Type B pancreatic cell (in vitro differentiated cells): Measurements from ENCODE around the gene NFASC. TPM values are rescaled to one million over a fixed set of nuclear protein-coding genes. Genes with fewer than 3 reads are reported as not detected.

ENCODE experiments used
- DNase-seq: peaks from one replicate; pipeline ENCODE4 v3.0.0; 2021; ENCODE audit warnings: mixed read lengths; ENCODE audit not compliant: unreplicated experiment; ENCODE audit errors: extremely low spot score
- H3K27ac Mint-ChIP-seq: 2 replicates; pipeline ENCODE4 v1.8.0; 2021; ENCODE audit warnings: mild to moderate bottlenecking, mixed read lengths
- H3K27me3 Mint-ChIP-seq: 2 replicates; pipeline ENCODE4 v1.8.0; 2021; ENCODE audit warnings: mixed read lengths
- H3K36me3 Mint-ChIP-seq: 2 replicates; pipeline ENCODE4 v1.8.0; 2021; ENCODE audit warnings: mixed read lengths
- H3K4me1 Mint-ChIP-seq: one replicate; pipeline ENCODE4 v1.8.0; 2021; ENCODE audit warnings: mixed read lengths; ENCODE audit not compliant: unreplicated experiment
- H3K4me3 Mint-ChIP-seq: 2 replicates; pipeline ENCODE4 v1.8.0; 2021; ENCODE audit warnings: mild to moderate bottlenecking, mixed read lengths
- H3K9me3 Mint-ChIP-seq: 2 replicates; pipeline ENCODE4 v1.8.0; 2021; ENCODE audit warnings: mixed read lengths
- total RNA-seq: library from RNA; stranded (reverse); gene quantifications from 2 replicates; pipeline ENCODE4 v1.2.1, GENCODE V29; 2021; ENCODE audit warnings: low replicate concordance
- TF ChIP-seq, protein P1 (sequence below): fragments of 200-600 bp; sonication (generic); conservative IDR thresholded peaks from 2 replicates; pipeline ENCODE4 v1.5.0; 2021; ENCODE audit warnings: antibody characterized with exemption, mild to moderate bottlenecking

The NFASC gene
- total RNA-seq, 1 donor from 2014 or later: 16.4 TPM

DNA sequence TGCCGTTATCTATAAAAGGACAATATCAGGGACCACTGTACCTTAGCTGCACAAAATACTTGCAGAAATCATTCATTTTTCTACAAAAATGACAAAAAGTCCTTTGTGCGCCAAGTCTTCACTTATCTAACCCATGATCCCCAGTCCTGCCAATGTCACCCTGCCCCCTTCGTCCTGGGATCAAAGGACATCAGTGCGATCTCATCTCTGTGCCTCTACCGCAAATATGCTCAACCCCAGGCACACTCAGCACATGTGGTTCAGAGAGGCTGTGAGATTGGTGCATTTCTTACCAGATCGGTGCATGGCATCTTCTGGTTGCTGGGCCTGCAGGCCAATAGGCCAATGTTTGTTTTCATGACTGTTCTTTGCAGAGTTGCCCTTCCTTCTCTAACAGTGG is 72.8 kb downstream of the NFASC start:
- Mint-ChIP-seq H3K4me3 (no peak overlapping the region), H3K36me3 (no peaks in the 10 kb centered on the region), H3K9me3 (no peaks in the 10 kb centered on the region)

GRCh38 chr1:204944662-204945061 is 74.0 kb downstream of the NFASC start:
- no peaks in the 10 kb centered on the region for H3K9me3 Mint-ChIP-seq
- H3K36me3 Mint-ChIP-seq: no peaks in the 10 kb centered on the region
- no peak overlapping the region for H3K4me3 Mint-ChIP-seq
- H3K4me1 Mint-ChIP-seq: no peaks in the 10 kb centered on the region
- TF ChIP-seq, protein P1, sequence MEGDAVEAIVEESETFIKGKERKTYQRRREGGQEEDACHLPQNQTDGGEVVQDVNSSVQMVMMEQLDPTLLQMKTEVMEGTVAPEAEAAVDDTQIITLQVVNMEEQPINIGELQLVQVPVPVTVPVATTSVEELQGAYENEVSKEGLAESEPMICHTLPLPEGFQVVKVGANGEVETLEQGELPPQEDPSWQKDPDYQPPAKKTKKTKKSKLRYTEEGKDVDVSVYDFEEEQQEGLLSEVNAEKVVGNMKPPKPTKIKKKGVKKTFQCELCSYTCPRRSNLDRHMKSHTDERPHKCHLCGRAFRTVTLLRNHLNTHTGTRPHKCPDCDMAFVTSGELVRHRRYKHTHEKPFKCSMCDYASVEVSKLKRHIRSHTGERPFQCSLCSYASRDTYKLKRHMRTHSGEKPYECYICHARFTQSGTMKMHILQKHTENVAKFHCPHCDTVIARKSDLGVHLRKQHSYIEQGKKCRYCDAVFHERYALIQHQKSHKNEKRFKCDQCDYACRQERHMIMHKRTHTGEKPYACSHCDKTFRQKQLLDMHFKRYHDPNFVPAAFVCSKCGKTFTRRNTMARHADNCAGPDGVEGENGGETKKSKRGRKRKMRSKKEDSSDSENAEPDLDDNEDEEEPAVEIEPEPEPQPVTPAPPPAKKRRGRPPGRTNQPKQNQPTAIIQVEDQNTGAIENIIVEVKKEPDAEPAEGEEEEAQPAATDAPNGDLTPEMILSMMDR: no peak
- peaks cover 34% of the 10 kb centered on the region for H3K27me3 Mint-ChIP-seq
- no peak overlapping the region for H3K27ac Mint-ChIP-seq
- DNase-seq: no peak

More for the DNA sequence above, 72.8 kb downstream of the NFASC start:
- no peak for DNase-seq
- TF ChIP-seq, protein P1: no peak
- Mint-ChIP-seq H3K27me3 (peaks cover 30% of the 10 kb centered on the region), H3K4me1 (no peaks in the 10 kb centered on the region), H3K27ac (no peak overlapping the region)

GRCh38 chr1:204945565-204945977 is 74.9 kb downstream of the NFASC start:
- H3K4me1 Mint-ChIP-seq: no peaks in the 10 kb centered on the region
- H3K4me3 Mint-ChIP-seq: no peak overlapping the region
- peaks cover 37% of the 10 kb centered on the region for H3K27me3 Mint-ChIP-seq
- no peaks in the 10 kb centered on the region for H3K36me3 Mint-ChIP-seq
- H3K9me3 Mint-ChIP-seq: no peaks in the 10 kb centered on the region
- TF ChIP-seq, protein P1: no peak
- H3K27ac Mint-ChIP-seq: no peak overlapping the region
- no peak for DNase-seq

DNA sequence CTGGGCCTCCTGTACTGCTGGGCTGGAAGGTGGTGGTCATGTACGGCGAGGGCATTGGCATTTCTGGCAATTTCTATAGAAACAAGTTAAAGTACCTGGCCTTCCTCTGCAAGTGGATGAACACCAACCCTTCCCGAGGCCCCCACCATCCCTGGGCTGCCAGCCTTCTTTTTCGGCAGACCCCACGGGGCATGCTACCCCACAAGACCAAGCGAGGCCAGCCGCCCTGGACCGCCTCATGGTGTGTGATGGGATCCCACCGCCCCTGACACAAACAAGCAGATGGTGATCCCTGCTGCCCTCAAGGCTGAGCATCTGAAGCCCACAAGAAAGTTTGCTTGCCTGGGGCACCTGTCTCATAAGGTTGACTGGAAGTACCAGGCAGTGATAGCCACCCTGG is 76.0 kb downstream of the NFASC start:
- peaks cover 37% of the 10 kb centered on the region for H3K27me3 Mint-ChIP-seq
- H3K4me3 Mint-ChIP-seq: no peak overlapping the region
- no peaks in the 10 kb centered on the region for H3K9me3 Mint-ChIP-seq
- DNase-seq: no peak
- no peaks in the 10 kb centered on the region for H3K4me1 Mint-ChIP-seq
- no peak overlapping the region for H3K27ac Mint-ChIP-seq
- no peaks in the 10 kb centered on the region for H3K36me3 Mint-ChIP-seq
- TF ChIP-seq, protein P1: no peak

GRCh38 chr1:204947338-204947737 is 76.7 kb downstream of the NFASC start:
- Mint-ChIP-seq H3K4me1 (no peaks in the 10 kb centered on the region), H3K27ac (no peak overlapping the region), H3K27me3 (peaks cover 40% of the 10 kb centered on the region), H3K36me3 (no peaks in the 10 kb centered on the region), H3K9me3 (no peaks in the 10 kb centered on the region), H3K4me3 (no peak overlapping the region)
- TF ChIP-seq, protein P1: no peak
- no peak for DNase-seq

DNA sequence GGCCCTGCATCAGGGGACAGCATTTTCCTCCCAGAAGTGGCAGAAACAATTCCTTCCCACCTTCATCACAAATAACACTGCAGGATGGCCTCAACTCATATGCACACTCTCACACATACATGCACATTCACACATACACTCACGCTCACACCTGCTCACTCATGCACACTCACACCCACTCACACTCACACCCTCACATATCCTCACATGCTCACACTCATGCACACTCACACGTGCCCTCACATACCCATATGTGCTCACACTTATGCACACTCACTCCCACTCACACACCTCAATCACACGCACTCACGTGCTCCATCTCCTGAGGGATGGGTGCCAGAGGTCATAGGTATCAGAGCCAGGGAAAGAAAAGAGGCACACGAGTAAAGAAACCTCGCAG is 77.1 kb downstream of the NFASC start:
- Mint-ChIP-seq H3K4me1 (no peaks in the 10 kb centered on the region), H3K27ac (no peak overlapping the region), H3K9me3 (no peaks in the 10 kb centered on the region), H3K27me3 (peaks cover 40% of the 10 kb centered on the region), H3K4me3 (no peak overlapping the region), H3K36me3 (no peaks in the 10 kb centered on the region)
- TF ChIP-seq, protein P1: no peak
- no peak for DNase-seq
